Lower leg skin (tissue), 3 donors: ENCODE results near the gene ZIC4.

Experiments used
- CTCF ChIP-seq, 3 donors: fragments of 450-650 bp; IDR thresholded peaks; one replicate each; pipeline ENCODE4 v1.5.1; 2016; ENCODE audit warnings: antibody characterized with exemption in 3 of 3, mild to moderate bottlenecking in 3 of 3, moderate library complexity in 2 of 3
- POLR2A ChIP-seq, 2 donors: fragments of 450-650 bp; IDR thresholded peaks; one replicate each; pipeline ENCODE4 v1.6.1; 2016 to 2017; ENCODE audit warnings: antibody characterized with exemption in 2 of 2, mild to moderate bottlenecking in 1 of 2, moderate library complexity in 1 of 2

- no peak for TF ChIP-seq CTCF (IDR thresholded peaks at IDR 0.05)
- TF ChIP-seq POLR2A (IDR thresholded peaks at IDR 0.05), result no peak
Measured at GRCh38 chr3:147419781-147420224, 13.5 kb upstream of the ZIC4 start.
